Transverse colon (tissue), 4 donors: ENCODE data around the gene TCF20.

Experiments used
- CTCF ChIP-seq, 5 experiments: fragments of 200-600 bp in 3 of 5; fragments of 450-650 bp in 2 of 5; sonication (generic) in 3 of 5; IDR thresholded peaks; 1 replicate in 2 of 5; 2 replicates in 3 of 5; pipeline ENCODE4 v1.5.1; 2016 to 2017; ENCODE audit warnings: antibody characterized with exemption in 5 of 5, inconsistent platforms in 3 of 5, mild to moderate bottlenecking in 2 of 5, moderate library complexity in 1 of 5
- POLR2A ChIP-seq: fragments of 450-650 bp; IDR thresholded peaks from one replicate; pipeline ENCODE4 v1.6.1; 2016; ENCODE audit warnings: antibody characterized with exemption, mild to moderate bottlenecking, moderate library complexity
- POLR2AphosphoS5 ChIP-seq, 3 donors: sonication (generic); formaldehyde crosslinking; IDR thresholded peaks; one replicate each; pipeline ENCODE4 v1.6.1; 2016; ENCODE audit warnings: antibody characterized with exemption in 3 of 3

GRCh38 chr22:42303396-42304323 lies 33.2 kb upstream of the TCF20 start:
- TF ChIP-seq CTCF (IDR thresholded peaks at IDR 0.05) = no peak
- no peak for TF ChIP-seq POLR2AphosphoS5 (IDR thresholded peaks at IDR 0.05)
- no peak for TF ChIP-seq POLR2A
